Ishikawa (cell line): ENCODE results near the gene SSTR5.

Experiments used
- CEBPB ChIP-seq: IDR thresholded peaks from 2 replicates; pipeline ENCODE4 v1.6.1; 2012
- CREB1 ChIP-seq: IDR thresholded peaks from 2 replicates; pipeline ENCODE4 v1.6.1; 2012; ENCODE audit warnings: low read depth
- EGR1 ChIP-seq: IDR thresholded peaks from 2 replicates; pipeline ENCODE4 v1.6.1; 2012
- EP300 ChIP-seq: IDR thresholded peaks from 2 replicates; pipeline ENCODE4 v1.6.1; 2012; ENCODE audit warnings: borderline replicate concordance
- FOXM1 ChIP-seq: IDR thresholded peaks from 2 replicates; pipeline ENCODE4 v1.6.1; 2012; ENCODE audit warnings: low read depth, borderline replicate concordance
- MAX ChIP-seq: IDR thresholded peaks from 2 replicates; pipeline ENCODE4 v1.6.1; 2012
- NFIC ChIP-seq: IDR thresholded peaks from 2 replicates; pipeline ENCODE4 v1.6.1; 2012
- RAD21 ChIP-seq: IDR thresholded peaks from 2 replicates; pipeline ENCODE4 v1.6.1; 2012; ENCODE audit warnings: low read depth
- REST ChIP-seq: IDR thresholded peaks from 2 replicates; pipeline ENCODE4 v1.6.1; 2012; ENCODE audit warnings: low read depth, mild to moderate bottlenecking
- TAF1 ChIP-seq: IDR thresholded peaks from 2 replicates; pipeline ENCODE4 v1.6.1; 2012; ENCODE audit warnings: low read depth, mild to moderate bottlenecking
- TCF12 ChIP-seq: IDR thresholded peaks from 2 replicates; pipeline ENCODE4 v1.6.1; 2012; ENCODE audit warnings: low read depth
- TEAD4 ChIP-seq: IDR thresholded peaks from 2 replicates; pipeline ENCODE4 v1.6.1; 2012
- USF1 ChIP-seq: IDR thresholded peaks from 2 replicates; pipeline ENCODE4 v1.6.1; 2012
- YY1 ChIP-seq: IDR thresholded peaks from 2 replicates; pipeline ENCODE4 v1.6.1; 2012; ENCODE audit warnings: low read depth
- ZBTB7A ChIP-seq: IDR thresholded peaks from 2 replicates; pipeline ENCODE4 v1.6.1; 2012; ENCODE audit warnings: low read depth

Gene SSTR5

GRCh38 chr16:1049976-1050247, 22.6 kb upstream of the SSTR5 start:
- TF ChIP-seq EP300 (no peak), CREB1 (no peak), ZBTB7A (no peak), USF1 (no peak)

- no peak for TF ChIP-seq YY1
- no peak for TF ChIP-seq TEAD4
- TF ChIP-seq FOXM1: no peak
- no peak for TF ChIP-seq RAD21
- TF ChIP-seq USF1: no peak
Measured at GRCh38 chr16:1050516-1050915, 22.0 kb upstream of the SSTR5 start.

- TF ChIP-seq TAF1 (no peak), TEAD4 (no peak), MAX (no peak), USF1 (no peak), NFIC (no peak), YY1 (no peak), CEBPB (no peak), REST (no peak), CREB1 (no peak), TCF12 (no peak), EGR1 (no peak), EP300 (no peak), FOXM1 (no peak), ZBTB7A (no peak), RAD21 (no peak)
Measured at GRCh38 chr16:1050921-1051320, 21.6 kb upstream of the SSTR5 start.

- TF ChIP-seq RAD21: no peak
- no peak for TF ChIP-seq TEAD4
- TF ChIP-seq FOXM1: no peak
- no peak for TF ChIP-seq EP300
- TF ChIP-seq TAF1: no peak
- TF ChIP-seq MAX: no peak
- TF ChIP-seq EGR1: no peak
- no peak for TF ChIP-seq CEBPB
- no peak for TF ChIP-seq TCF12
- TF ChIP-seq YY1: no peak
- TF ChIP-seq CREB1: no peak
- no peak for TF ChIP-seq NFIC
- no peak for TF ChIP-seq ZBTB7A
Measured at GRCh38 chr16:1051446-1051845, 21.1 kb upstream of the SSTR5 start.

GRCh38 chr16:1052721-1053120, 19.8 kb upstream of the SSTR5 start:
- TF ChIP-seq YY1: no peak
- TF ChIP-seq TAF1: no peak

- no peak for TF ChIP-seq TEAD4
- TF ChIP-seq CEBPB: no peak
- no peak for TF ChIP-seq MAX
- TF ChIP-seq TAF1: no peak
- no peak for TF ChIP-seq YY1
- no peak for TF ChIP-seq ZBTB7A
- TF ChIP-seq CREB1: no peak
- no peak for TF ChIP-seq EP300
- TF ChIP-seq RAD21: no peak
- no peak for TF ChIP-seq EGR1
- TF ChIP-seq FOXM1: no peak
- TF ChIP-seq USF1: no peak
- no peak for TF ChIP-seq REST
- TF ChIP-seq NFIC: no peak
Measured at GRCh38 chr16:1053121-1053521, 19.4 kb upstream of the SSTR5 start.
